ENCODE measurements around the gene CCDC85C.

The CCDC85C gene

GRCh38 chr14:99471731-99472130, 132.3 kb downstream of the CCDC85C start:
- H3K4me3 ChIP-seq (ENCODE audit: low read depth, low read length): no peak overlapping the region

GRCh38 chr14:99468836-99469592, 135.0 kb downstream of the CCDC85C start:
- DNase-seq (ENCODE audit: low read depth): no peak
- no peak overlapping the region for H3K4me3 ChIP-seq (ENCODE audit: low read depth, low read length)

More at GRCh38 chr14:99471731-99472130, 132.3 kb downstream of the CCDC85C start:
- no peak for DNase-seq (ENCODE audit: low read depth)

- no peak for DNase-seq (ENCODE audit: low read depth)
- H3K4me3 ChIP-seq (ENCODE audit: low read depth, low read length): no peak overlapping the region
Measured at GRCh38 chr14:99468081-99468480, 135.9 kb downstream of the CCDC85C start.

- no peak for DNase-seq (ENCODE audit: low read depth)
- H3K4me3 ChIP-seq (ENCODE audit: low read depth, low read length): no peak overlapping the region
Measured at GRCh38 chr14:99467336-99468078, 136.5 kb downstream of the CCDC85C start.

GRCh38 chr14:99466758-99467157, 137.2 kb downstream of the CCDC85C start:
- no peak overlapping the region for H3K4me3 ChIP-seq (ENCODE audit: low read depth, low read length)
- no peak for DNase-seq (ENCODE audit: low read depth)

GRCh38 chr14:99465288-99465687, 138.7 kb downstream of the CCDC85C start:
- DNase-seq (ENCODE audit: low read depth): no peak
- H3K4me3 ChIP-seq (ENCODE audit: low read depth, low read length): no peak overlapping the region

GRCh38 chr14:99463974-99464373, 140.0 kb downstream of the CCDC85C start:
- no peak overlapping the region for H3K4me3 ChIP-seq (ENCODE audit: low read depth, low read length)
- DNase-seq (ENCODE audit: low read depth): no peak

GRCh38 chr14:99462210-99462609, 141.8 kb downstream of the CCDC85C start:
- H3K4me3 ChIP-seq (ENCODE audit: low read depth, low read length): no peak overlapping the region
- no peak for DNase-seq (ENCODE audit: low read depth)

- no peak for DNase-seq (ENCODE audit: low read depth)
- no peak overlapping the region for H3K4me3 ChIP-seq (ENCODE audit: low read depth, low read length)
Measured at GRCh38 chr14:99461411-99462085, 142.5 kb downstream of the CCDC85C start.

- no peak overlapping the region for H3K4me3 ChIP-seq (ENCODE audit: low read depth, low read length)
- DNase-seq (ENCODE audit: low read depth): no peak
Measured at GRCh38 chr14:99460793-99461192, 143.2 kb downstream of the CCDC85C start.

- DNase-seq (ENCODE audit: low read depth): no peak
- no peak overlapping the region for H3K4me3 ChIP-seq (ENCODE audit: low read depth, low read length)
Measured at GRCh38 chr14:99459481-99460100, 144.4 kb downstream of the CCDC85C start.

GRCh38 chr14:99454246-99454645, 149.8 kb downstream of the CCDC85C start:
- no peak for DNase-seq (ENCODE audit: low read depth)
- no peak overlapping the region for H3K4me3 ChIP-seq (ENCODE audit: low read depth, low read length)

GRCh38 chr14:99452968-99453367, 151.0 kb downstream of the CCDC85C start:
- H3K4me3 ChIP-seq (ENCODE audit: low read depth, low read length): no peak overlapping the region
- DNase-seq (ENCODE audit: low read depth): no peak

GRCh38 chr14:99451234-99451633, 152.8 kb downstream of the CCDC85C start:
- H3K4me3 ChIP-seq (ENCODE audit: low read depth, low read length): no peak overlapping the region
- DNase-seq (ENCODE audit: low read depth): no peak

- DNase-seq (ENCODE audit: low read depth): no peak
- no peak overlapping the region for H3K4me3 ChIP-seq (ENCODE audit: low read depth, low read length)
Measured at GRCh38 chr14:99450266-99450665, 153.7 kb downstream of the CCDC85C start.
